GM12874 (cell line): Measurements from ENCODE around the gene FAM229A.

Source experiments
- TF ChIP-seq, protein P1 (sequence below): IDR thresholded peaks from 2 replicates; pipeline ENCODE4 v1.5.1; 2011; ENCODE audit warnings: low read depth, mild to moderate bottlenecking, control low read depth, low read length, moderate library complexity; ENCODE audit not compliant: insufficient read depth

Gene FAM229A

GRCh38 chr1:32399843-32400242 is 37.6 kb upstream of the FAM229A start:
- TF ChIP-seq, protein P1, sequence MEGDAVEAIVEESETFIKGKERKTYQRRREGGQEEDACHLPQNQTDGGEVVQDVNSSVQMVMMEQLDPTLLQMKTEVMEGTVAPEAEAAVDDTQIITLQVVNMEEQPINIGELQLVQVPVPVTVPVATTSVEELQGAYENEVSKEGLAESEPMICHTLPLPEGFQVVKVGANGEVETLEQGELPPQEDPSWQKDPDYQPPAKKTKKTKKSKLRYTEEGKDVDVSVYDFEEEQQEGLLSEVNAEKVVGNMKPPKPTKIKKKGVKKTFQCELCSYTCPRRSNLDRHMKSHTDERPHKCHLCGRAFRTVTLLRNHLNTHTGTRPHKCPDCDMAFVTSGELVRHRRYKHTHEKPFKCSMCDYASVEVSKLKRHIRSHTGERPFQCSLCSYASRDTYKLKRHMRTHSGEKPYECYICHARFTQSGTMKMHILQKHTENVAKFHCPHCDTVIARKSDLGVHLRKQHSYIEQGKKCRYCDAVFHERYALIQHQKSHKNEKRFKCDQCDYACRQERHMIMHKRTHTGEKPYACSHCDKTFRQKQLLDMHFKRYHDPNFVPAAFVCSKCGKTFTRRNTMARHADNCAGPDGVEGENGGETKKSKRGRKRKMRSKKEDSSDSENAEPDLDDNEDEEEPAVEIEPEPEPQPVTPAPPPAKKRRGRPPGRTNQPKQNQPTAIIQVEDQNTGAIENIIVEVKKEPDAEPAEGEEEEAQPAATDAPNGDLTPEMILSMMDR, result no peak

DNA sequence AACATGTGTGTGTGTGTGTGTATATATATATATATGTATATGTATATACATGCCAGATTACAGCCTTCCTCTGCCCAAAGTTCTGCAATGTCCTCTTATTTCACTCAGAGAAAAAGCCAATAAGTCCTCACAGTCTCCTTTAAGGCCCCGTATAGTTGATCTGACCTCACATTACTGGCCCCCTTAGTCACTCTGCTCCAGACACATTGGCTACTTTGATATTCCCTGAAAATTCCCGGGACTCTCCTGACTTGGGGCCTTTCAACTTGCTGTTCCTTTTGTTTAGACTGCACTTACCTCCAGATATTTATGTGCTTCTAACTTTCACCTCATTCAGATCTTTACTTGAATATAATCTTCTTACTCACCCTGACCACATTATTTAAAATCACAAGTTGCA is 36.1 kb upstream of the FAM229A start:
- TF ChIP-seq, protein P1, result no peak

DNA sequence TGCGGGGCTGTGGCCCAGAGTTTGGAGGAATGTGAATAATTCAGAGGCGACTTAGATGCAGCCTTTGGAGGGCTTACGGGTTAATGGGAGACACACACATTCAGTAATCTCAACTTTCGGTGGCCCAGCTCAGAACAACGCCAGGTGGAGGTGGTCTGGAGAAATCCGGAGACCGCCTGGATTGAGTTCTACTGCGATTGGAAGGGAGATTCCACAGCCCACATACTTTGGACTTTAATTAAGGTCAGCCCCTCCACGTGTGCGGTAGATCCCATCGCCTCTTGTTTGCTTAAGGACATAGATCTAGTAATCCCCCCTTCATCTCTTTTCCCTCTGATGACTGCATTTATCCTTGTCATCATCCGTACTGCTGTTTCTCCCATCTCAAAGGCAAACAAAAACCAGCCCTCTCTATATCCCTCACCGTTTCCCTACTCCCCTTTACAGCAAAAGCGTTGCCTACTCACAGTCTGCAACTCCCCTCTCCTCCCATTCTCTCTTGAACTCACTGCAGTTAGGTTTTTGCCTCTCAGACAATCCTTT is 32.7 kb upstream of the FAM229A start:
- TF ChIP-seq, protein P1, result no peak

DNA sequence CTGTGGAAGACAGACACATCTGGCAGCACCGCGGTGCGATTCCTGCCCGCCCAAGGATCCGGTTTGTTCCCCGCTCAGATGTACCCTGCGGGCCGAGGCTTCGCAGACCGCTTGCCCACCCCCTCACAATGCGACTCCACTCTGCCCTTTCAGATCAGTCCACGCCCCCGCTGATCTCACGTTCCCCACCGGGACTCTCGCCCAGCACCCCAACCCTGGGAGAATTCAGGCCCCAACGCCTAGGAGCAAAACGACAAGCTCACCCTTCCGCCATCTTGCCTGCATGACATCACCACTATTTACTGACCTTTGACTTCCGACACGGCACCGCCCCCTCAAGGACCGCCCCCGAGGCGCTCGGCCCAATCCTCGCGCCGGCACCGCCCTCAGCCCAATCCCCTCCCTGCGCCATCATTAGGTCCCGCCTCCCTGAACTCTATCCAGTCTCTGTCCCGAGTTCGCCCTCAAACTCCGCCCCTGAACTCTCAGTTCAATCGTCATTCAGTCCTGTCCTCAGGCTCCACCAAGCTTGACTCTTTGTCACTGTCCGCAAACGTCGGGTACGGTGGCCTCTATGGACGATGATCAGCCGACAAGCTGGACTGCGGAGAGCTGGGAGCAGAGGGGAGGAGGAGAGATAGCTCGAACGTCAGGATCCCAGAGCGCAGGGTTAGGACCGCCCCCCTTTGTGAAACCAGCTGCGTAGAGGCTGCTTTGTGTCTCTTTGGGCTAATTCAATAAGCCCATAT is 32.0 kb upstream of the FAM229A start, which contains the start of gene BSDC1:
Gene BSDC1 (minus strand): TSS at position 301 of the 749 bp plus-strand sequence. CDS start 27 bp downstream, at position 274.
- TF ChIP-seq, protein P1, result no peak

DNA sequence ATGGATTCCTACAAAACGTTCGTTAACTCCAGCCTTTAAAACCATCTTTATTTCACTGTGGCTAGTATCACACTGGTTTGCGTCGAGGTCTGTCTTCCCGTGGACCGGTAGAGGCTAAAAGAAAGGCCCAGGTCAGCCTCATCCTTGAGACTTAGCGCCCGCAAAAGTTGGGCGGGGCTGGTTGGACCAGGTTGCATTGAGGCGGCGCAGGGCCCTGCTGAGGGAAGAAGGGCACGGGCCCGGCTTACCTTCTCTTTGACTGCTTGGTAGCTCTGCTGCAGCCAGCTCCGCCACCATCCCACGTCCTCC is 31.5 kb upstream of the FAM229A start:
- TF ChIP-seq, protein P1, result no peak

DNA sequence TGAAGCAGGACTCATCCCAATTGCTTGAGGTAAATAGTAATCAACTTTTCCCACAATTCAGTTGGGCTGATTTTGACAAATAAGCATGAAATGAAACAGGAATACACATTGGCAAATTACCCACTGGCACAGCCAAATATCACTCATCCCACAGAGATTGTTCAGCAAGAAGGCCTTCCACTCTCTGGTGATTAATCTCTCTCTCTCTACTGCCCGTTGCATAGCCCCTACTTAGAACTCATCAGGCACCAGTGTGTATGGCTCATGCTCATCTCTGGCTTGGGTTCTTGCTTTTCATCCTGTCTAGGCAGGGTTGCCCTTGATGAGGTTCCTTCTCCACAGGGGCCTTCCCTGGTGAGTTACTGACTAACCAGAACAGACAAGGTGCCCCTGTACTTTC is 30.9 kb upstream of the FAM229A start:
- TF ChIP-seq, protein P1, result no peak

GRCh38 chr1:32392325-32392724 is 30.0 kb upstream of the FAM229A start:
- TF ChIP-seq, protein P1, result no peak
